Glomerular visceral epithelial cell (primary cell): ENCODE data around the gene STK39.
"Not testable (repeated sequence)": the region's sequence is repeated elsewhere in the genome, so short reads cannot be mapped to it uniquely, and the experiment has no call there.

Experiments
- DNase-seq: peaks from one replicate; pipeline ENCODE4 v3.0.0-alpha.2; 2016; ENCODE audit errors: extremely low spot score

STK39 gene

DNA sequence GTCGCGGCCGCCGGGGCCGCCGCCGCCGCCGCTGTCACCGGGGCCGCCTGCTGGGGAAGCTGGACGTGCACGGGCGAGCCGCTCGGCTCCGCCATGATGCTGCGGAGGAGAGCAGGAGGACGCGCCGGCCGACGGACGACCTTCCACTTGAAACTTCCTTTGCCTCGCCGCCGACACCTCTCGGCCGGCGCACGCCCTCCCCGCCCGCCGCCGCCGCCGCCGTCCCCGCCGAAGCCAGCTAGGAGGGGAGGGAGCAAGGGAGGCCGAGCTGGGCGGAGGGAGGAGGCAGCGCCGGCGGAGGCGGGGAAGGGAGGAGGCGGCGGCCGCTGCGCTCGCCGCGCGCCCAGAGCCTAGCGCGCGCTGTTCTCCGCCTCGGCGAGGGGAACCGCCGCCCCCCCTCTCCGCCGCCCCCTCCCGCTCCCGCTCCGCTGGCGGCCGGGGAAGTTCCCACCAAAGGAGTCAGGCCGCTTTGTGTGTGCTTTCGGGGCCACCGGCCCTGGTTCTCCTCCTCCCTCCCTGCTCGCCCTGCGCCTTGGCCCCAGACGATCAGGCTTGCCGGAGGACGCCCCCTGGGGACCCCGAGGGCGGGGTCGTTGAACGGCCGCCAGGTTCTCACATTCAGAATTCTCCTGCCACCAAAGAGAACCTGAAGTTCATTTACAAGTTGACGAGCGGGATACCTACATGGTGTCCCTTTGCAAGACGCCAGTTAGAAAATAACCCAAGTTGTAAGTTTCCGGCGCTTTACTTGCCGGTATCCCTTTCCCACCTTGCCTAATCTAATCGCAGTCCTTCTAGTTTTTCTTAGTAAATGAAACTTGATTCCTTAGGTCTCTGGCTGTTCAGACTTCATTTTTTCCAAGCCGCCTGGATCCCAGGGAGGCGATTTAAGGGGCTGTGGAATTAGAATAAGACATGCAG, at the start of gene STK39:
TSS of gene STK39 (minus strand) at position 255 of the 921 bp plus-strand sequence. CDS start at position 95, 160 bp downstream.
- DNase-seq: peak; percentile 90

DNA sequence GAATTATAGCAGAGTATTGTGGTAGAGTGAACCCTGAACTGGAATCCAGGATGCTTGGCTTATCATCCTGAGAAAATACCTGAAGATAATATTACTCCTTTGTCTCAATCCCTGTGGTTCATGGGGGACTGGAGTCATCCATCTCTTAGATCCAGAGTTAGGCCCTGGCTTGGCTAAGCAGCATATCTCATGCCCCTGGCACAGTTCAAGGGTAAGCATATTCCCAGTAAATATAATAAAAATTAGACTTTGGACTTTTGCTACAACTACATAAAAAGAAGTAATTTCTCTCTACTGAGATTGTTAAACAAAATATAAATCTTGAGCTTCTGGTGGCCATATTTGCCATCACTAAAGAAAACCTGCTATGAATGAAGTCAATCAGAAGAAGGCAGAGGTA, 47.7 kb upstream of the STK39 start:
- no peak for DNase-seq

DNA sequence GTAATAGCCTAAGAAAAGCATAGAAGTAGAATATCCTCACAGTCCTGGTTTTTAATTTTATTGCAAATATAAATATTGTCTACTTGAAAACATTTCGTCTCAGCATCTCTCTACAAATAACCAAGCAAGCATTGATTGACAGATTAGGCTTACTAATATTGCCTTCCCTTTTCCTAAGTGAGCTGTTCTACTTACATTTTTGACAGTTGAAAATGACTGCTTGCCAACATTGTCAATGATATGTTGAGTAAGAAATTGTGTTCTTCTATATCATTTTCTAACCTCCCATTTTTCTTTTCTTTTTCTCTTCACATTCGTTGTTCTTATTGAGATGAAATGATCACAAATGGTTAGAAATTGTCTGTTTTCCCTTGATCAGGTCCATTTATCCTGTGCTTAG, 47.0 kb upstream of the STK39 start:
- no peak for DNase-seq

DNA sequence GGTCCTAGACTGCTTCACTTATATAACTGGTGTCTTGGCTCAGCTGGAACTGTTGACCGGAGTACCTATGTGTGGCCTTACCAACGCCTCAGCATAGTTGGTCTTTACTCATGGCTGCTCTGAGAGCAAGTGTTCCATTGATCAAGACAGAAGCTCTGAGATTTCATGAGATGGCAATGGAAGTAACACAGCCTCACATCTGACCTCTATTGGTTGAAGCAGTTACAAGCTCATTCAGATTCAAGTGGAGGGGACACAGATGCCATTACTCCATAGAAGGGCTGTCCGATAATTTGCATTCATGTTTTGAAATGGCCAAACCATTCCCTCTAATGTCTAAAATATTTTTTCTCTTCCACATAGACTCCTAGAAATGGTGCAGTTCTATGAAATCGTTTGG, 46.4 kb upstream of the STK39 start:
- no peak for DNase-seq

DNA sequence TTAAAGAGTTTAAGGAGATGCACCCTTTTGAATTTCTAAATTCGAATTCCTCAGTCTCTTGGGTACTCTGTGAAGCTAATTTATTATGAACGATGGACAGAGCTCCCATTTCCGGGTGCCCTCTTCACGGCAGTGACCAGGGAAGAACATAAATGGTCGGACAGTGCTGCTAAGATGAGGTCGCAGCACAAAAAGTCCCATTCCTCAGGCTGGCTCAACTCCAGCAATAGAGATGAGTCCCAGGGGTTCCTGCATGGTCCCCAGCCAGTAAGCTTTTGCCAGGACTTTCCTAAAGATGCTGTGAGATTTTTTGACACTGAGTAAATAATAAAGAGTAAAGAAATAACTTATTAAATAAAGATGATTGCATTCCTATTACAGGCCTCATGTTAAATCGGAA, 43.0 kb upstream of the STK39 start:
- no peak for DNase-seq

DNA sequence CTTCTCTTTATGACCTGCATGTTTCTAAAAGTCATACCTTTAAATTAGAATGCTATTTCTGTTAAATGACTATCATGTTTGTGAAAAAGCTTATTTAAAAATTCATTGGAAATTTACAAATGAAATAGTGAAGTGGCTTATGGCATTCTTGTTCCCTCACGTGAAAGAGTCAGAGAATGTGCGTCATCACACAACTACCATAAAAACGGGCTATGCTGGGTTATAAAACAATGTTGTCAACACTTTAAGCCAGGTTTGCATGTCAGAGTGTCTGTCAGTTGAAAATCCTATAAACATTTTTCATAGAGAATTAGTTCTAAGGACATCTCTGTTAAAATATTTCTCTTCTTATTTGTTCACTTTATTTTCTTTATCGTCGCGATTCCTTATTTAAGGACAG, 42.5 kb upstream of the STK39 start:
- no peak for DNase-seq

DNA sequence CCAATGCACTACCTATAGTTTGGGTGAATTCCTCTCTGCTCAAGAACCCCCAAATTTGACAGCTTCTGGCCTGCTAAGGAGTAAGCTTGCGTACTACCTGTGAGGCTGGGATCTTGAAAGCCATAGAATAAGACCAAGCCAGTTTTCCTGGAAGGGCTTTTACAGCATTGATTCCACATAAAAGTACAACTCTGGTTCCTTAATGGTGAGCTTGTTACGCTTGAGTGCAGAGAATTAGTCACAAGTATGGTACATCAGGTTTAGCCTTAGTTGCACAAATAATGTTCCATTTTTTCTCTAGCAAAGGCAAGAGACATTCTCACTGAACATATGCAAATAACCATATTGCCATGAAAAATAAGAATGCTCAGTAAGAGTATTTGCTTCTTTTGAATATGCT, 39.1 kb upstream of the STK39 start:
- DNase-seq: peak; percentile 31

DNA sequence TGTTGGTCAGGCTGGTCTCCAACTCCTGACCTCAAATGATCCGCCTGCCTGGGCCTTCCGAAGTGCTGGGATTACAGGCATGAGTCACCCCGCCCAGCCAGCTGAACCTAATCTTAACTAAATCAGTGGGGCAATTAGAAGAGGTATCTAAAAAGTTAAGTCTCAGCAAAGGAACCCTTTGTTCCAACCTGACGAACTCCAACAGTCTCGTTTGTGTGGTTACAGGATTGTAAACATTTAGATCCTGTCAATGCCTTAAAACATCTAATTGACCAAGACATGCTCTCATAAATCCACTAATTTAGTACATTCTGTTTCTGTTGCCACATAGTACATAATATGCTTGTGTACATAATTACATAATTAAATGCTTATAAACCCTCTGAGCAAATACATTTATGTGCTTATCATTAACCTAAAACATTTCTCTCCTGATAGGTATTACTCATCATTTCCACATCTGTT, 31.1 kb upstream of the STK39 start:
- peak; percentile 81 for DNase-seq

DNA sequence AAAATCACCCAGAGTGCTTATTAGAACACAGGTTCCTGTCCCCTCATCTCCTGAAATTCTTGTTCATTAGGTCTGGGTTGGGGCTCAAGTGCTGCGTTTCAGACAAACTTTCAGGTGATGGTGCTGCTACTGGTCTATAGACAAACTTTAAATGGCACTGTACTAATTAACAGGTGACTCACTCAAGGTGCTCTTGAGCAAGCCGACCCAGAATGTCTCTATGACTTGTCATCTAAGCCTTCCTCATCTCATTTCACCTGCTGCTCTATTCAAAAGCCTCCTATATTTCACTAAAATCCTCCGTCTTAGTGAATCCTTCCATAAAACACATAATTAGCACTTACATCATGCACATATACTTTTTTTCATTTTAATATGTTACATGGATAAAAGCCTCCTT, 29.9 kb upstream of the STK39 start:
- DNase-seq: no peak

DNA sequence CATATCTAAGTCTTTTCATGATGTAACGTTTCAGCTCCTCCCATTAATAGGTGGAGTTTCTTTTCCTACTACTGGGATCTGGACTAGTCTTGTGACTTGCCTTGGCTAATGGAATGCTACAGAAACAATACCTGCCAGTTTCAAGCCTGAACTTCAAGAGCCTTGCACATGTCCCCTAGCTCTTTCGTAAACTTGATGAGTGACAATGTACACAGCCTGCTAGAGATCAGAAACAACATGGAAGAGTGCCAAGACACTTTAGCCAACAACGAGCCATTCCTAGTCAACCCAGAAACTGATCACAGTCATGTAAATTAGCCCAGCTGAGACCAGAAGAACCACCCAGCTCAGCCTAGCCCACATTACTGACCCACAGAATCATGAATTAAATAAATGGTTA, 24.8 kb upstream of the STK39 start:
- DNase-seq: no peak

DNA sequence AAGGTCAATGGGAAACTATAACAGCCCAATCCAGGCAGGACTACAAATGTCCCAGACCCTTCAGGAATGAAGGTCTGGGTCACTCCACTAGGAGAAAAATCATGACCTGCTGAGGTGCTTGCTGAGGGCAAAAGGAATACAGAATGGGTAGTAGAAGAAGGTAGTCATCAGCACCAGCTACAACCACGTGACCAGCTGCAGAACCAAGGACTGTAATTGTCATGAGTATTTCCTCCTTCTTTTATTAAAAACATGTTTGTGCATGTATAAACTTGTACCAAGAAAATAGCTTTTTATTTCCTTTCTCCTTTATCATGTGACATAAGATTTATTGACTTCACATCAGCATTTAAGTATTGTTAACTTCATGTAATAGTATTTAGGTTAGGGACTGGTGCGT, 15.5 kb upstream of the STK39 start:
- DNase-seq: not testable (repeated sequence)

DNA sequence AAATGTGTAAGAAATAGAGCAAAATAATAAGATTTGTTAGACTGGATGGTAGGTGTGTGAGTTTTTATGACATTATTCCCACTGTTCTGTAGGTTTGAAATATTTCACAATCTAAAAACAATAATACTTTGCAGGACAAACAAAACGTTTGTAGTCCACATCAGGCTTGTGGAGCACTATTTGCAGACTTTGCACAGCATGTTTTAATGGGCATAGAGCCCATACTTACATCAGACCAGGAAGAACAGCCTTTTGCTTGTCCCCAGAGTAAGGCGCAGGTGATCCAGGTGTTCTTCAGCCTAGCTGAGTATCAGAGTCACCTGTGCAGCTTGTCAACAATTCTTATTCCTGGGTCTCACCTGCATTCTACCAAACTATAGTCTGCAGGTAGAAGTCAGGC, 9.1 kb upstream of the STK39 start:
- DNase-seq: no peak

DNA sequence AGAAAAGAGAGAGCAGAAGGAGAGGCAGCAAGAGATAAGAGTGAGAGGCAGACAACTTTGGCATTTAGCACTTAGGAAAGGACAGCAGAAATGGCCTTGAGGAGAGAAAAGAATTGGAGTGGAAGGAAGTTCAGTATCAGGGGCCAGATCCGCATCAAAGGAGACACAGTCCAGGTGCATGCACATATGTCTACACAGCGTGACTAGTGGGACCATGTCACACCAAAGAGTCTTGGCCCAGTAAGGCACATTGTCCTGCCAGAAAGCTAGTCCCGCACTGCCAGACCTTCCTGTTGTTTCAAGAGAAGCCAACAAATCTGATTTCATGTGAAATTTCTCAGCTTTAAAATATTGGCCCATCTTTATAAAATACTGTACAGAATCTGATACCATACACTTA, 8.5 kb upstream of the STK39 start:
- no peak for DNase-seq

DNA sequence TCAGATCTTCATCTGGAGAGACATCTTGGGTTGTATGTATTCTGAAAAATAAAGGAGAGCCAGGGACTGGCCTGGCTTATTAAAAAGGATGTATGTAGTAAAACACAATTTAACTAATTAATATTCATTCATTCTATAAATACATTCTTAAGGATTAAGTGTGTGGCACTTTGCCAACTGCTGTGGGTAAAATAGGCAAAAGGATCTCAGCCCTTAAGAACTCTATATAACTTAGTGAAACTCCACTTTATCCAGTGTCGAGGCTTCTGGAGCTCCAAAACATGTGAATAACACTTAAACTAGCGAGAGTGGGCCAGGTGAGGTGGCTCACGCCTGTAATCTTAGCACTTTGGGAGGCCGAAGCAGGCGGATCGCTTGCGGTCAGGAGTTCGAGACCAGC, 7.7 kb upstream of the STK39 start:
- DNase-seq: no peak

DNA sequence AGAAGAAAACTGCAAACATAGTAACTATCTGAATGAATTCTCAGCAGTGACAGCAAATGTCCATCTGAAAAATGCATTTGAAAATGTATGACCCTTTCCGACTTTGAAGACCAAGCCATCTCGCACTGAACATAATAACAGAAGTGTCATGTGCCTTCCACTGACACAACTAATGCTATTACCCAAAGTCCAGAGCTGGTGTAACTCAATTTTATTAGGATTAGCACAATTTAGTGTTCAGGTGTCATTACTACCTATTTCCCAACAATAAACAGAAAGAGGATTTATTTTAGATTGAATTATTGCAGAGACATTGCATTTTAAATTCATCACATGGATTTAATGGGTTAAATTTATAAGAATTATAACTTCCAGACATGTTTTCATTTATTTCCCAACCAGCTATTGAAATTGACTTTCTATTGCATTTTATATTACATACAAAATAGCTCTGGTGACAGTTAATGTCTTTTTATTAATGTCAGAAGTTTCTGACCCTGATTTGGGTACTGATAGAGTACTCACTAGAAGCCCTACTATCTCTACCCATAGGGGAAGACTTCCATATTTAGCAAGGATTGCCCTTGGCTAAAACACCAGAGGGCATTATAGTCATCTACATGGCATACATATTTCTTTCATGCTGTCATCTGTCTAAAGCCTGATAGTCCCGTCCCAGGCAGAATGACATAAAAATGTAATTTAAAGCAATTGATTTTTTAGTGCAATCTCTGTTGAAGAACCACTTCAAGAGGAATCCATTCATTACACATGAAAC, 7.0 kb upstream of the STK39 start:
- peak; percentile 31 for DNase-seq

DNA sequence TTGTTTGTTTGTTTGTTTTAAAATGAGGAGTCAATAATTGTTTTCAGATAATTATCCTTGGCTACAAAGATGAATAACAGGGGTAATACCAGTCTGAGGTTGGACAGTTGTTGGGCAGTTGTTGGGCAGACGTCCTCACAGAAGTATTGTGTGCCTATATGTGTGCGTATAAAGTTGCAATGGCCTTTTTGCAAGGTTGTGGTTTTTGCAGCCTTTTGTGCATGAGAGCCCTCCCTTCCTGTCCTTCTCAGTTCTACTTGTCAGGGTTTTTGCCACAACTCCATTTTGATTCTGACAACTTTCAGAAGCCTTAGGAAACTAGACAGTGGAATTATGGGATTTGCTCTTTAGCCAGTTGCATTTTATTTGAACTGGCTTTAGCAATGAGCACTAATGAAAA, 6.0 kb upstream of the STK39 start:
- no peak for DNase-seq

DNA sequence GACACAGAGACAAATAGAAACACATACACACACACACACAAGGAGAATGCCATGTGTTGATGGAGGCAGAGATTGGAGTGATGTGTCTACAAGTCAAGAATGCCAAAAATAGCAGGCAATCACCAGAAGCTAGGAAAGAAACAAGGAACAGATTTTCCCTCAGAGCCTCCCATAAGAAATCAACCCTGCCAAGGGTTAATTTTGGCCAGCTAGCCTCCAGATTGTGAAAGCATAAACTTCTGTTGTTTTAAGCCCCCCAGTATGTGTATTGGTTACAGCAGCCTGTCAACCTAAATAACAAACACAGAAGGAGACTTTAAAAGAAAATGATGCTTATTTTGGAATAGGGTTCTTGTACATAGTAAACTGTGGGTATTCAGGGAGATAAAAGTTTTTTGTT, 5.6 kb upstream of the STK39 start:
- no peak for DNase-seq

DNA sequence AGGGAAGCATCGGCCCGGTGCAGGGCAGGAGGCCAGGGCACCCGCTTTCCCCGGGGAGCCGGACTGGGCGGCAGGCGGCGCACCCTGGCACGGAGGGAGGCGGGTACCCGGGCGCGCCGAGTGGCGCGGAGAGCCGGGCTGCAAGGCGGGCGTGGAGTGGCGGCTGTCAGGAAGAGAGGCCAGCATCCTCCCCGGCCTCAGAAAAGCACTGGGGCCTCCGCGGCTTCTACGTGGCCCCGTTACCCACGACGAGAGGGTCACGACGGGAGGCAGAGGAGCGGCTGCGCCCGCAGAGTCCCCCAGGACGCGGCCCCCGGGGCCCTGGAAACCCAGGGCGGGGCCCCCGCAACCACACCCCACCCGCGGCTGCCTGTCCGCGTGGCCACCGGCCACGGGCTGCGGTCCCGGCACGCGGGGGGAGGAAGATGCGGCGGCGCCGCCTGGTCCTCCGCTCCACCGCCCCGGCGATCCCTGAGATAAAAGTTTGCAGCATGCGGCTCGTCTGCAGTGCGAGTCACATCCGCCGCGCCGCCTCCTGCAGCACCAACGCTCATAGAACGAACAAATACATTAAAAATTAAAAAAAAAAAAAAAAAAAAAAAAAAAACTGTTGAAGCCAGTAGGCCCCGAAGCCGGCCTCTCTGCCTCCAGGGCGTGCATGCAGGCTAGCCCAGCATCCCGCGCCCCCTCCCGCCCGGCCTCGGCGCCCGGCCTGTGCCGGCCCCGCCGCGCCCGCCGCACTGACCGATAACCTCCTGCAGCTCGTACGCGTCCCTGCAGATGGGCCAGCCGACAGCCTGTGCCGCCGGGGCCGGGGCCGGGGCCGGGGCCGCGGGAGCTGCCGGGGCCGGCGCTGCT, 683 bp downstream of the STK39 start:
- DNase-seq: peak; percentile 74

DNA sequence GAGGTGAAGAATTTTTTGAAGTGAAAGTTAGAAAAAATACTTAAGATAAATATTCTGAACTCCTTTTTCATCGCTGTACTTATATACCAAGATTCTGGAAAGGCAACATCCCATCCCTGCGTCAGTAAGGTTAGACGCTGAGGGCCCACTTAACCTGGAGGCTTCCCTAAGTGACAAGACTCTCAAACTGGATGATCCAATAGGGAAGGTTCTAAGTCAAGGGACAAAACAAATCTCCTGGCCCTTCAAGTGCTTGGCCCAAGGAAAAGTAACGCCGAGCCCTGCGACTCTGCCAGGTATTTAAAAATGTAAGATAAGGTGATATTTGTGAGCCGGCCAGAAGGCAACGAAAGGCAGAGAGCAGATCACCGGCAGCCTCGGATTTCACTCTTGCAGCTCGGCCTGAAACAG, 1.3 kb downstream of the STK39 start:
- no peak for DNase-seq

DNA sequence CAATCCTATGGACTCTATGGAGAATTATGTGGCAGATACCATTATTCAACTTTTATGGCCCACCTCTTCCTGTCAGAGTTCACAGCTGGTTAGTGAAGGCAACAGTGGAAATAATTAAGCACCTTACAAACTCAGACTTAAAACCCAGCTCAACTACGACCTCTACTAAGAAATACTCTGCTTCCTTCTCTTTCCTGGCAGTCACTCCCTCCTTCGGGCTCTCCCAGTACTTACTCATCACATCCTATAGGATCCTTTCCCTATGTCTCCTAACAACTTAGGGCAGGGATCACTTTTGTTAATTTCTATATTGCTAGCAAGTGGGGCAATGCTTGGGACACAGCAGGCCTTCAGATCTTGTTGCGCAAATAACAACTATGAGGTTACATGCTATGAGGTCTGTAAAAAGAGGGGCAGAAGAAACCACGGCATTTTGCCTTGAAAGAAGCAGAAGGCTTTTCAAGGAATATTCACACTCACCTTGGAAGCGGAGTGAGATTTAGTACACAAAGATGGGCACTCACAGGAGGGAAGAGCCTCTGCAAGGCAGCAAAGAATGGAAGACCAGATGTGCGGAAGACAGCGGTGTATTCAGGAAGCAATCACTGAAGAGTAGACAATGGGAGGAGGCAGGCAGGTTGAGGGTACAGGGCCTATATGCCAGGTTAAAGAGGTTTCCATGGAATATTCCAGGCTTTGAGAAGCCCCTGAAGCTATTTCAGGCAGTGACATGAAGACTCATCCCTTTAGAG, 2.1 kb downstream of the STK39 start:
- peak; percentile 40 for DNase-seq

DNA sequence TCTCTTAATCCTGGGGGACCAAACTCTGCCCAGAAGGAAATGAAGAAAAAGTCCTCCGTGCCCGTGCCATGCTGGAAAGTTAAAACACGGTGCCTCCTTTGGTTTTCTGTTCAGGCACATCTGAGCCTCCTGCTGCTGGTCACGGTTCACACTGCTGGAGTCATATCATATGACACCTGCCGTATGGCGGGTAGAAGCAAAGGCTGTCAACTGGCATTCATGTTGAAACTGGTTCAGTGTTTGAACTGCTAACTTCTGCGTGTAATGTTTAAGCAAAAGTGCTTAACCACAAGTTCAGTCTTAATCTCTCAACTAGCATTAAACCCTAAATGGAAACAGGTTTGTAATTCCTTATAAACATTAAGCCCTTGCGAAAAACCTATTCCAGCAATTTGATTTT, 3.1 kb downstream of the STK39 start:
- DNase-seq: peak; percentile 62
